8988T (cell line): Measurements from ENCODE around the gene STMN3.
A peak's percentile ranks its signal among the peaks of the same experiment; 100 is the strongest.
"Not testable (repeated sequence)": the region's sequence is repeated elsewhere in the genome, so short reads cannot be mapped to it uniquely, and the experiment has no call there.

Experiments used
- DNase-seq: peaks from one replicate; pipeline ENCODE4 v3.0.0; 2011

STMN3 gene

DNA sequence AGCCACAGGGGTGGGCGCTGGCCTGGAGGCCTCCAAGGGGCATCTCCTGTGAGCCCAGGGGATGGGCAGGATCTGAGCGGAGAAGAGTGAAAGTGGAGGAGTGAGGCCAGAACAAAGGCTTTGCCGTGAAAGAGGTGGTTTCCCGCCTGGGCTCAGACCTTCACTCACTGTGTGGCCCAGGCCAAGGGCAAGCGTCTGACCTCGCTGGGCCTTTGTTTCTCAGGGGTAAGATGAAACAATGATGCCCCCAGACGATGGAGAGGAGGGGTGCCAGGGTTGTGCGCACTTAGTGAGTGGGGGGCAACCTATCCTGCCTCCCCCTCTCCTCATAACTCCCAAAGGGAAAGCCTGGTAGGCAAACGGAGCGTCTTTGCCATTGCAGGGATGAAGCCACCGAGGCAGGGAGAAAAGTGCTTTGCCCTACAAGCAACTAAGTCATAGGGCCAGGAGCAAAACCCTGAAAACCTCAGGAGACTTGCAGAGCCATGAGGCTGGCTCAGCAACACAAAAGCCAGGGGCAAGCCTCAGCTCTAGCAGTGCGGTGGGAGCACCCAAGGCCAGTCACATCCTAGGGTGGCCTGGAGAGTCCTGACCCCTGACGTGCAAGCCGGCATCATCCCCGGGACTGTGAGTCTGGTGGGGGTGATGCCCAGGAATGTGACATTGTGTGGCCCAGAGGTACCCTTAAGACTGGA, 897 bp upstream of the STMN3 start:
- DNase-seq, result peak; percentile 30

DNA sequence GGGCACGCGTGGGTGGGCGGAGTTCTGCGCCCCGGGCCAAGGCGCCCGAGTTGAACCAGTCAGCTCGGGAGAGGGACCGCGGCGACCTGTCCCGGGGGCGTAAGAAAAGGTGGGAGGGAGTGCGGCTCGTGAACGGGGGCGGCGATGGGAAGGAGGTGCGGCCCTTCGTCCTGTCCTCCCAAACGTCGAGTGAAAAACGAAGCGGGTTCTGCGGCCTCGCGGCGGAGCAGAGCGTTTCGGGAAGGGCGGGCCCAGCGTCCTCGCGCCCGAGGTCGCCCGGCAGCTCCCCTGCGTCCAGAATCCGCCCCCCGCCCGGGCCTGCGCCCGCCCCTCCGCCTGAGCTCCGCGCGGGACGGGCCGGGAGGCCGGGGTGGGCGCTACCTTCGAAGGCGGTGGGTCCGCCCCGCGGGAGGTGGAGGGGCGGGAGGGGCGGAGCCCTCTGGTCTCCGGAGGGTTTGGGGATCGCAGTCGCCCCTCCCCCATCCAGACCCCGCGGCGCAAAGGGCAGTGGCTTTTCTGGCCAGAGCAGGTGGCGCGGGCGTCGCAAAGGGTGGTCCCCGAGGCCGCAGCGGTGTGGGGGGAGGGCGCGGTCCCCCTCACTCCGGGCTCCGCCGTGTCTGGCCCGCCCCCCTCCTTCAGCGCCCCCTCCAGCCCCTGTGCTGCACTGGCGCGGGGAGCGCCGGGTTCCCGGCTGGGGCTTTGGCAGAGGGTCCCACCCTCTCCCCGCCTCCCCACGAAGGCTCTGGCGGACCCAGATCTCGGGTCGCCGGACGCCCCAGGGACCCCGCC, 838 bp downstream of the STMN3 start:
- peak; percentile 63 for DNase-seq

DNA sequence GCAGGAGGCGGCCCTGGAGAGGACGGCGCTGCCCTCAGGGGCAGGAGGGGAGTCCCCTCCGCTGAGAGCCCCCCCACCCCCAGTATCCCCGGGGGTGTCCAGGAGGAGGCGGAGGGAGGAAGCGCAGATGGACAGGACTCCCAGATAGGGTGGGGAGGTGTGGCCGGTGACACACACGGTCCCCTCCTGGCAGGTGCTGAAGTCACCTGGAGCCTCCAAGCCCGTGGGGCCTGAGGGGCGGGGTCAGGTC, 1.4 kb downstream of the STMN3 start:
- no peak for DNase-seq

DNA sequence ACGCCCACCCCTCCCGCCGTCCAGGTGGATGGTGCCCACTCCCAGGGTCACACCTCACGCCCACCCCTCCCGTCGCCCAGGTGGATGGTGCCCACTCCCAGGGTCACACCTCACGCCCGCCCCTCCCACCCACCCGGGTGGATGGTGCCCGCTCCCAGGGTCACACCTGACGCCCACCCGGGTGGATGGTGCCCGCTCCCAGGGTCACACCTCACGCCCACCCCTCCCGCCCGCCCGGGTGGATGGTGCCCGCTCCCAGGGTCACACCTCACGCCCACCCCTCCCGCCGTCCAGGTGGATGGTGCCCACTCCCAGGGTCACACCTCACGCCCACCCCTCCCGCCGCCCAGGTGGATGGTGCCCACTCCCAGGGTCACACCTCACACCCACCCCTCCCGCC, 2.7 kb downstream of the STMN3 start:
- DNase-seq, result not testable (repeated sequence)

DNA sequence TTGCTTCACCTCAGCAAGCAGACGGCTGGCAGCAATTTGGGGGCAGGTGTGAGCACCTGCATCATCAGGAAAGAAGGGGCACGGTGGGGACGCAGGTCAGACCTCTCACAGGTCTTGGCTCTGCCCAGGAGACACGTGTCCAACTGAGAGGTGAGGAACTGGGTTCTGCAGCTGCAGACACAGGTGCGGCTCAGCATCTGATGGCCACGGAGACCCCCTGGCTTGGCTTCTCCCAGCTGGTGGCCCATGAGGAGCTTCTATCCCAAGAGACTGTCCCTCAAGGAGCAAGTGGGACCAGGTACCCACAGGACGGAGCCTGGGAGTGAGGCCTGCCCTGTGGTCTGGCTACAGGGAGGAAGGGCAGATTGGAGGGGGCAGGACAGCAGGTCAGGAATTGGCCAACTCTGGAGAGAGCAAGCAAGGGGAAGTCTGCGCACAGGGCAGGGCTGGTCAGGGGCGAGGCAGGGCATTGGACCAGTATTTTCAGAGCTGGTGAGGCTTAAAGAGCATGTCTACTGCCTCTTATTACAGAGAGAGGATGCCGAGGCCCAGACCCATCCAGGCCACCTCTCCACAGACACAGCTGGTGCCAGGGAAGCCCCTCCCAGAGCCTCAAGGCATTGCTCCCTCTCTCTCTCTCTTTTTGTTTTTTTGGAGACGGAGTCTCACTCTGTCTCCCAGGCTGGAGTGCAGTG, 4.2 kb downstream of the STMN3 start:
- no peak for DNase-seq

DNA sequence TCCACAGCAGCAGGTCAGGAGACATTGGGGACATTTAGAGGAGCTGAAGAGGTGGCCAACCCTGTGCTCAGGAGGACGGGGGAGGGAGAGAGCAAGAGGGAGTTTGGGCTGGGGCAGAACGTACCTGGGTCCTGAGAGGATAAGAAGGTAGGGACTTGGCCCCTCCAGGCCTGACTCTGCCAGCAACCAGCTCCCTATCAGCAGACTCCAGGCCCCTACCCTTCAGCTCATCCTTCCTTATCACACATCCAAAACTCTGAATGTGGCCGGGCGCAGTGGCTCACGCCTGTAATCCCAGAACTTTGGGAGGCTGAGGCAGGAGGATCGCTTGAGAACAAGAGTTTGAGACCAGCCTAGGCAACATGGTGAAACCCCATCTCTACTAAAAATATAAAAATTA, 5.0 kb downstream of the STMN3 start:
- DNase-seq, result no peak

DNA sequence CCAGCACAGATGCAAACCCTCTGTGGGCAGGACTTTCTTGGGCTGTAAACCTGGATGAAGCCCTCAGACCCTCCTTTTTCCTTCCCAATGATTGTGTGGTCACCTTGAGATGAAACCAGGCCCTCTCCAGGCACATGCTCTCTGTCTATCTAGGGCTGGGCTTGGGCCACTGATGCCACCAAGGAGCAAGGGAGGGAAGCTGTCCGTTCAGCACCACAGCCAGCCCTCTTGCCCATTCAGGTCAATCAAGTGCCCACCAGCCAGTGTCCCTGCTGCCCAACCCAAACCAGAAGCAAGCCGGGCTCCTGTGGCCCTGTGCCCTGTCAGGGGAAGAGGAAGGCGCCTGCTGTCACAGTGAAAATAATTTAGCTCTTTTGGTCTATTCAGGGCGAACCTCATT, 8.0 kb downstream of the STMN3 start:
- DNase-seq, result no peak

DNA sequence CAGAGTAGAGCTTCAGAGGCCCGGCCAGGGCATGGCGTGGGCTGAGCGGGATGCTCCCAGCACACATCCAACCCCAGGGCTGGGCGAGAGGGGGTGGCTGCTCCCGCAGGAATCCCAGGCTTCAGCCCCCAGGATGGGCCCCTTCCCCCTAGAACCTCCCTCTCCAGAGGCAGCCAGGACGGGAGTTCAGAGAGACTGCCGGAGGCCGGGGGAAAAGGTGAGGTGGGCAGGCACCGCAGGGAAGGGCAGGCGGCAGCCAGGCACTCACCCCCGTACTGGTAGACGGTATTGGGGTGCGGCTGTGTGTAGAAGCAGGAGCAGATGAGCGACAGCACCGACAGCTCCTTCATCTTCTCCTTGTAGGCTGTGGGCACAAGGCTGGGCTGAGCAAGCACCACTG, 9.3 kb downstream of the STMN3 start:
- DNase-seq, result no peak

DNA sequence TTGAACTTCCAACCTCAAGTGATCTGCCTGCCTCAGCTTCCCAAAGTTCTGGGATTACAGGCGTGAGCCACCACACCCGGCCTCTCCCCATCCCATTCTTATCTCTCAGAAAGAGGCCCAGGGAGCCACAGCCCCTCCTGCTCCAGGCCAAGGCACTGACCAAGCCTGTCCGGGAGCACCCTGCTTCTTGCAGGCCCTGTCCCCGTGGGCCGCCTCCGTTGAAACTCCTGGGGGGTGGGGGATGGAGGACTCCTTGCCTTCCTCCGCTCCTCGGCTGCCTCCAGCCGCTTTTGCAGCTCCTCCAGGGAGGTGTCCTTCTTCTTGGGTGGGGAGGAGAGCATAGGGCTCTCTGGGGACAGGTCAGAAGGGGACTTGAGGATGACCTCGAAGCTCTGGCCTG, 9.7 kb downstream of the STMN3 start:
- DNase-seq, result no peak

DNA sequence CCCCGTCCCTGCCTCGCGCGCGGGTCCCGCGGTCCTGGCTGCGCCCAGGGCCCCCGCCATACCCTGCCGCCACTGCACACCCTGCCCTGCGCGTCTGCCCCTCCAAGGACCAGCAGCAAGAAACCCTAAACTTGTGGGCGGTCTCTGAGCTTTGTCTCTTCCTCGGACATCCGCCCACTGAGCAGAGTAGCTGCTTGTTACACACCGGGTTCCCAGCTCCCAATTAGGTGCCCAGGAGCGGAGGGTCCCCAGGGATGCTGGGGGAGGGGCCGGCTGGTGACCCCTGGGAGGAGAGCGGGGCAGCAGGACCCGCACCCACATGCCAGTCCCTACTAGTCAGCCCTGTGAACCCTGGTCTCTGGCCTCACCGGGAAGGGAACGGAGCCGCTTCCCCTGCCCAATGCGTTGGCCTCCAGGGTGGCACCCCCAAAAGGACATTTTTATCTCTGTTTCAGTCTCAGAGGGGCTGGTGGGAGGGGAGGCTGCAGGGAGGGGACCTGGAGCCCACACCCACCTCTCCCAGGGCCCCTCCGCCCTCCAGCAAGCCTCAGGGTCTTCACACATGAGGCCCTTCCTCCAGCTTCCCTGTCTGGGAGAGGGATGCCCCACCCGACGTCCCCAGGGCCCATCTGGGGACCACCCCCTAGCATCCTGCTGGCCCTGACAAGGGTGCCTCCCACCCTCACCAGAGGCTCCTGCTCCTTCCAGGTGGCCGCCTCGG, 10.5 kb downstream of the STMN3 start:
- no peak for DNase-seq

DNA sequence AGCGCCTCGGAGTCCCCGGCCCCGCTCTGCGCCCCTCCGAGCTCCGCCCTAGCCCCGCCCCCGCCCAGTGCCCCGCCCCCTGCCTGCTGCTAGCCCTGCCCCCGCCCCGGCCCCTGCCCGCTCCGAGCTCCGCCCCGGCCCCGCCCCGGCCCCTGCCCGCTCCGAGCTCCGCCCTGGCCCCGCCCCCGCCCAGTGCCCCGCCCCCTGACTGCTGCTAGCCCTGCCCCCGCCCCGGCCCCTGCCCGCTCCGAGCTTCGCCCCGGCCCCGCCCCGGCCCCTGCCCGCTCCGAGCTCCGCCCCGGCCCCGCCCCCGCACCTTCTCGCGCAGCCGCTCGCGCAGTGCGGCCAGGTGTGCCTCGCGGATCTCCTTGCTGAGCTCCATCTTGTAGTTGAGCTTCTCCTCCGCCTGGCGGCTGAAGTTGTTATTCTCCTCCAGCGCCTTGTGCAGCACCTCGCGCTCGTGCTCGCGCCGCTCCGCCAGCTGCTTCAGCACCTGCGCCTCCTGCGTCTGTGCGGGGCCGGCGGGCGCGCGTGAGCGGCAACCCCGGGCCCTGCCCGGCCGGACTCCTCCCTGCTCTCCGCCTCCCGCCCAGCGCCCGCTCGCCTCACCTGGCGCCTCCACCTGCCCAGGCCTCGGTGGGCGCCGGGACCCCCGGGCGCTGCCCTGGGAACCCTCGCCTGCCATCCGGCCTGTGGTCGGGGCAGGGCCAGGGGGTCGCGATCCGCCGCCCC, 11.3 kb downstream of the STMN3 start:
- DNase-seq, result peak; percentile 96

DNA sequence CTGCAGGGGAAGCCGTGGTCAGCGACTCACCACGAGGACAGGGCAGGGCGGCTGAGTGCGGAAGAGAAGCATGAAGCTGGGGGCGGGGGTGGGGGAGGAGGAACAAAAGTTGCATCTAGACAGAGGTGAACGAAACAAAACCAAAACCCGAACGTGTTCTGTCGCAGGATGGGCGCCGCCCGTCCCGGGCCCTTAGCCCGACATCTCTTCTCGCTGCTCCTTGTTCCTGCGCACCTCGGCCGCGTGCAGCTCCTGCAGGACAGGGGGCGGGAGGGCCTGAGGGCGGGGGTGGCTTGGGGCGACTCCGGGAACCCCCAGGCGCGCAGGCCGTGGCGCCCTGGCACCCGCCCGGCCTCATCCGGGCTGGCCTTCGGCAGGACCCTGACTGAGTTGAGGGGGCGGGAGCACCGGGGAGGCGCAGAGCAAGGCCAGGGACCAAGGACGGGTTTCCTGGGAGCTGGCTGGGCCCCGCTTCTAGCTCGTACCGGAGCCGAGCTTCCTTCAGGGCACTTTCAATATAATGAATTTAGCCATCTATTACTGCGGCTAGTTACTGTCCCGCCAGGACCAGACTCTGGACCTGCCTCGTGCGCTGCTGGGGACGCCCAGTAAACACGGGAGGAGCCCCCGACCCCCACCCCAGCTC, 12.0 kb downstream of the STMN3 start:
- DNase-seq, result peak; percentile 79

DNA sequence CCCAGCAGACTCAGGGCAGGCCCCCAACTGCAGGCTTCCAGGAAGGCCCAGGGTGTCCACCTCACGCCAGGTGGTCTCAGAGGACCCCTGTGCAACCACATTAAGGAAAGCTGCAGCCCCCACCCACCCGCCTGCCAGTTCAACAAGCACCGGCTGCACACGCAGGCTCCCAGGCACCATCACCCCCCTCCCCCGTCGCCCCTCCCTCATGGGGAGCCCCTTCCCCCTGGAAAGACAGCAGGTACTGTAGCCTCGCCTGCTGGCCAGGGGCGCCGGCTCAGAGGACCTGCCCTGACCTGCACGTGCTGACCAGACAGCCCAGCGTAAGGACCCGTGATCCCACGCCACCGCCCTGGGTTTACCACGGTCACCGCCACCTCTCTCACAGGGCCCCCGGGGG, 12.5 kb downstream of the STMN3 start:
- not testable (repeated sequence) for DNase-seq

DNA sequence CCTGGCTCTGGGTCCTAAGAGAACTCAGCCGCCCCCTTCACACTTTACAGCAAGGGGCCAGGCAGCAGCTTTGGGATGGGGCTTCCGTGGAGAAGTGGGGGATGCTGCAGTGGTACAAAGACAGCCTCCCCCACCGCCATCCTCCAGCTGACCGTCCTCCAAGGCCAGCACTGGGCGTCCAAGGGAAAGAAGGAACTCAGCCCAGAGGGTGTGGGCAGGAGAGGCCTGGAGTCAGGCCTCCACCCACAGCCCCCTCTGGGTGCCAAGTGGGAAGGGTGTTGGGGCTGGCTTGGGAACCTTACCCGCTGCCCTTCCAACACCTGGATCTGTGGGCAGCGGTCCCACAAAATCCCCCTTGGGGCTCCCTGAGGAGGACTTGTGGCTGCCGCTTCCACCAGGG, 13.1 kb downstream of the STMN3 start:
- no peak for DNase-seq

DNA sequence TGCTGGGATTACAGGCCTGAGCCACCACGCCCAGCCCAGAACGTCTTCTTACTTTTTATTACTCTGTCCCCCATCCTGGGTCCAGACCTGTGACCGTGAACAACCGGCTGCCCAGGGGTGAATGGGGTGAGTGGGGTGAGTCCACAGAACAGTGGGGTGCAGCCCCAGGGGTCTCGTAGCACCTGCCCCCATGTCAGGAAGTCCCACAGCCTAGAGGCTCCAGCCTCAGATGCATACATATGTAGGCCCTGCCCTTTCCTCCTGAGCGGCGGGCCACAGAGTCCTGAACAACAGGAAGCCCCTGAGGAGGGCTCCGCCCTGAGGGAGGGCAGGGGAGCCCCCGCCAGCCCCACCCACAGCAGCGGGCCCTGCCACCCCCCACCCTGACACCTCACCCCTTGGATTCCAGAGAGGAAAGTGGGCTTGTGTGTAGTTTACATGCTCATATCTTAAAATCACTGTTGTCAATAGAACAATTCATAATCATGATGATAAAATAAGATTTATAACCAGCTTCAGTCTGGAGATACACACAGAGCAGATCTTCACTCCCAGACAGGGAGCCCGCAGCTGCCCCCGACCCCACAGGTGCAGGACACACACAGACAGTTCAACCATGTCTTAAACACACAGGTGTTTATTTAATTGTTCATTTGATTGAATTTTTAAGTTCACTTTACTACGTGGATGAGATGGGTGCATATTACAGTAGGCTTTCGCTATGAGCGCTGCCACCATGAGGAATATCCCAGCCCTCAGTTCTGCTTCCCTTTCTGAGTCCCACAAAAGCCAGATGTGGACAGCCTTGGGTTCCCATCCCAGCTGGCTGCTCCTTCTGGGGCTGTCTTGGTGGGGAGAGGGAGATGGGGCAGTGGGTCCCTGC, 13.9 kb downstream of the STMN3 start:
- peak; percentile 26 for DNase-seq

DNA sequence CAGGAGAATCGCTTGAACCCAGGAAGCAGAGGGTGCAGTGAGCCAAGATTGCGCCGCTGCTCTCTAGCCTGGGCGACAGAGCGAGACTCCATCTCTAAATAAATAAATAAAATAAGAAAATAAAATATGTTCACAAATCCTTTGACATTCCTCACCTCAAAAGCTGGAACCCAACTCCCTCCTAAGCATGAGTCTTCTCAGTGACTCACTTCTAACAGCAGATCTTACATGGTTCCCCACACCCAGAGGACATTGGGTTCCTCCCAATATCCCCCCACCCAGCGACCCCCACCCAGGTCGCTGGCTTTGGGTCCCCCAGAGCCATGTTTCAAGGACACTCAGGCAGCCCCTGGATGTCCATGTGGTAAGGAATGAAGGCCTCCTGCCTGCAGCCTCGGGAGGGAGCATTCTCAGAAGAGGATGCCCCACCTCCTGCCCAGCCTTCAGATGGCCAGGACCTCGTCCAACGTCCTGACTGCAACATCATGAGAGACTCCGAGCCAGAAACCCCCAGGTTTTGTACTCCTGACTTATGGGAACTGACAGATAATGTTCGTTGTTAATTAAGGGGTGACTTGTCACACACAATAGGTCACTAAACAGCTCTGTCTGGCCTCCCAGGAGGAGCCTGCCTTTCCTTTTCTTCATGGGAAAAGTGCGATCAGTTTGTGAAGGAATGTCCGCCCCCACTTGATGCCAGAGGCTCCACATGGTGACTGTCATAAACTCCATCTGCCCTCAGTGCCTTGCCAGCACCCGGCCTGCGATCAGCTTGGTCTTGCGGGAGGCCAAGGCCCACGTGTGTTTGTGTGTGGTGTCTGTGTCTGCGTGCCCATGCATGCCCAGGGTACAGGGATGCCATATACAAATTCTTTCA, 16.2 kb downstream of the STMN3 start:
- no peak for DNase-seq

DNA sequence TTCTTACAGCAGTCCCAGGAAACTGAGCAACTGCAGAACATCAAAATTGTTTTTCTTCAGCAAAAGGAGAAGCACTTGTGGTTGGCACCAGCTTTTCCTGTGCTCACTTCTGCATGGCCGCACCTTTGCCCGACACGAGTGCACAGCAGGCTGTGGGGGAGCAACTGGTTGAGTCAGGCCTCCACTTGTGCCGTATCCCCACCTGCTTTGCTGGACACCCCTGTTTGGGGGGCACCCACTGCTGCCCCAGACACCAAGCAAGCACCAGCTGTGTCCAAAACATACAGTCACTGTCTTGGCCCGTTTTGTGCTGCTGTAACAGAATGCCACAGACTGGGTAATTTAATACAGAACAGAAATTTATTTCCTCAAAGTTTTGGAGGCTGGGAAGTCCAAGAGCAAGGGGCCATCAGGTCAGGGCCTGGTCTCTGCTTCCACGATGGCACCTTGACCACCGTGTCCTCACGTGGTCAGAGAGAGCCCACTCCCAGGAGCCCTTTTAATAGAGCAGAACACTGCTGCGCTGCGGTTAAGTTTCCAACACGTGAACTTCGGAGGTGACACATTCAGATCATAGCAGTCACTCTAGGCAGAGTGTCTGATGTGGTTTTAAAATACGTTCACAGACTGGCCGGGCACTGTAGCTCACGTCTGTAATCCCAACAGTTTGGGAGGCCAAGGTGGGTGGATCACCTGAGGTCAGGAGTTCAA, 17.6 kb downstream of the STMN3 start:
- no peak for DNase-seq

DNA sequence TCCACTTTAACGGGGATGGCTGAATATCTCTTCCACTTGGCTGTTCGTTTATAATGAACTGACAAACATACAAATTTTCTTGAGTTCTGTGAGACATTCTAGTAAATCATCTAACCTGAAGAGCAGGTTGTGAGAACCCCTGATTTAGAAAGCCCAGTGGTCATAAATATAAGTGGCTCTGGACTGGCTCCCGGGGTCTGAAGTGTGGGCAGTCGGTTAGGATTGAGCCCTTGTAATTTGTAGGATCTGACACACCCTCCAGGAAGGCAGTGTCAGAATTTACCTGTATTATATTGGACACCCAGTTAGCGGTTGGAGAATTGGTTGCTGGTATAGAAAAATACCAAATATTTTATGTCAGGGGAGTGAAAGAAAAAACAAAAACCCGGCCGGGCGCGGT, 19.5 kb downstream of the STMN3 start:
- DNase-seq, result no peak

DNA sequence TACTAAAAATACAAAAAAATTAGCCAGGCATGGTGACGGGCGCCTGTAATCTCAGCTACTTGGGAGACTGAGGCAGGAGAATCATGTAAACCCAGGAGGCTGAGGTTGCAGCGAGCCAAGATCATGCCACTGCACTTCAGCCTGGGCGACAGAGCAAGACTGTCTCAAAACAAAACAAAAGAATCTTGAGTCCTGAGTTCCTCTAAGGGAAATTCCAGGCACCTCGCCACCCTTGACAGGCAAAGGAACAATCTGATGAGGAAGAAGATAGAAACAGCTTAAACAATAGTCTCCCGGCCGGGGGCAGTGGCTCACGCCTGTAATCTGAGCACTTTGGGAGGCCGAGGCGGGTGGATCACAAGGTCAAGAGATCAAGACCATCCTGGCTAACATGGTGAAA, 21.8 kb downstream of the STMN3 start:
- not testable (repeated sequence) for DNase-seq

DNA sequence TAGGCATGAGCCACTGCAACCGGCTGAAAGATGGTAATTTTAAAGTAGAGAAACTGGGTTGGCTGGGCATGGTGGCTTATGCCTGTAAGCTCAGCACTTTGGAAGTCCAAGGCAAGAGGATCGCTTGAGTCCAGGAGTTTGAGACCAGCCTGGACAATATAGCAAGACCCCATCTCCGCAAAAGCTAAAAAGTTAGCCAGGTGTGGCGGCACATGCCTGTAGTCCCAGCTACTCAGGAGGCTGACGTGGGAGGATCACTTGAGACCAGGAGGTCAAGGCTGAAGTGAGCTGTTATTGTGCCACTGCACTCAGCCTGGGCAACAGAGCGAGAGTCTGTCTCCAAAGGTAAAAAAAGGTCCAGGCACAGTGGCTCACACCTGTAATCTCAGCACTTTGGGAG, 22.3 kb downstream of the STMN3 start:
- not testable (repeated sequence) for DNase-seq
